Neural progenitor cell (in vitro differentiated cells): ENCODE data around the gene P2RY6.

Source experiments
- CTCF ChIP-seq: fragments of 200-600 bp; sonication (generic); IDR thresholded peaks from 2 replicates; pipeline ENCODE4 v1.5.1; 2017; ENCODE audit warnings: antibody characterized with exemption, mild to moderate bottlenecking
- EZH2 ChIP-seq: fragments of 200-600 bp; sonication (generic); IDR thresholded peaks from 2 replicates; pipeline ENCODE4 v1.6.1; 2017; ENCODE audit warnings: antibody characterized with exemption, mild to moderate bottlenecking, moderate library complexity
- EZH2phosphoT487 ChIP-seq: fragments of 200-600 bp; sonication (generic); IDR thresholded peaks from 2 replicates; pipeline ENCODE4 v1.6.1; 2017; ENCODE audit warnings: antibody characterized with exemption

DNA sequence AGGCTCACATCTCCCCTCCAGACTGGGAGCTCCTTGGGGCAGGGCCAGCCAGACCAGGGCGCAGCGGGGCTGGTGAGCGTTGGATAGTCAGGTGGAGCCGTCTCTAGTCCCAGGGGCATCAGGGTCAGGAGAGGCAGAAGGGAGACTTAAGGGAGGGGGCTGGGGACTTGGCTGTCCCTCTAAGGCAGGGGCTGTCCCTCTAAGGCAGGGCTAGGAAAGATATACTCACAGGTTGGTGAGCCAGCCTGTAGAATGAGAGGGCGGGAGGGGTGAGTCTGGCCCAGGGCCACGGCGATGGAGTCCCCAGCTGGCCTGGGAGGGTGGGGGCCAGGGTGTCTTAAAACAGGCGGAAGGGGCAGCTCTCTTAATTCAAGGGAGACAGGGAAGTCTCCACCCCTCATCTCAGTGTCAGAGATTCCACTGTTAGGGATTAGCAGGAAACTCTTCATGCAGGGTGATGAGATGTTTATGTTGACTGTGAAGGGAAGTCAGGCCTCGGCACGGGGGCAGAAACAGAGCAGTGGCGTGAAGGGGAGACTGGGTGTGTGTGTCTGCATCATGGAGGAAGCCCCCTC lies 42.7 kb upstream of the P2RY6 start:
- TF ChIP-seq CTCF (no peak), EZH2phosphoT487 (no peak), EZH2 (no peak)
